GM18909 (cell line): Measurements from ENCODE around the gene ZNF214.
"Not testable (repeated sequence)": the region's sequence is repeated elsewhere in the genome, so short reads cannot be mapped to it uniquely, and the experiment has no call there.

Experiments used
- ATAC-seq: cut with Tn5 transposase; IDR thresholded peaks from one replicate; pipeline ENCODE4 v1.9.1; 2021; ENCODE audit warnings: mild to moderate bottlenecking; ENCODE audit not compliant: unreplicated experiment, poor library complexity

Gene ZNF214

DNA sequence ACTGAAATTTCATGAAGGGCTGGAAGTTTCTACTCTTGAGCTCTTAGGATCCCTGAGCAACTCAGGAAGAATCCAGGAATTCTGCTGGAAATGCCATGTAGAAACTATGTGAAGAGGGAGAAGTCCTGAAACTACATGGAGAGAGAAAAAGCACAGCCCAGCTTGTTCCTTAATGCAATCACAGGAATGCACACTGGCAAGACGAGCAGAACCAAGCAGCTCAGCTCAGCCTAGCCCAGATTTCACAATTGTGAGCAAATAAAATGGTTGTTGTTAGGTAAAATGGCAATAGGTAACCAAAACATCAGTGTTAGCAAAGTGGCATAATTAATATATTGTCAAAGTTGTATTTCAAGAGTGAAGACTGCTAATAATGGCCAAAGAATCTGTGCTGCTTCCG is 28.1 kb downstream of the ZNF214 start:
- ATAC-seq: no peak

DNA sequence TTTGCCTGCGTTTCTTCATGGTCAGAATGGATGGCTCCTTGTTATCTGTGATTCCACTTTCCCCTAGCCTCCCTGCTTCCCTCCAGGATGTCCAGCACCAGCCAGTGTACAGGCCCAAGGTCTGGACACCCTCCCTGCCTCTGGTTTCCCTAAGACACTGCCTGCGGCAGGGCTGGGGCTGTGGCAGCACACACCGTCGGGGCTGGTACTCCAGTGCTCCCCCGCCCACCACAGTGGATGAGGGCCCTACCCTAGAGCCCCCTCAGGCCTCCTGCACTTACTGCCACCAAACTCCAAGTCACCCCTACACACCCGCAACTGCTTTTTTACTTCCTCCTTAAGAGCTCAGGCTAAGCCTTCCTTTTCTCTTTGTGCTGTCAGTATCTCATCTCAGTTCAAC is 28.9 kb downstream of the ZNF214 start:
- ATAC-seq: no peak

DNA sequence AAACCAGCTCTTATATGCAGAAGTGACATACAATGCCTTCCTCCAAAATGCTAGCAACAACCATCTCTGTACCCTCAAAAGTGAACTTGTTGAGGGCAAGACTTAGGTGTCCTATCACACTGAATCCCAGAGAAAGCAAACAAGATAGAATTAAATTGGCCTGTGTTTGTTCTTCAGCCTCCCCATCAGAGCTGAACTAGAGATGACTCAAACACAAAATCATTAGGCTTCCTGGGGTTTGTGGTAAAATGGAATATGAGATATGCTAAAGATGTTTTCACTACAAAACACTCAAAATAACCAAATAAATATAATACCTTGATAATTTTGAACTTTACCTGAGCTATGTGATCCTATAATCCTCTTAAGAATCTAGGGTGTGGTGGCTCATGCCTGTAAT is 31.6 kb downstream of the ZNF214 start:
- ATAC-seq: no peak

DNA sequence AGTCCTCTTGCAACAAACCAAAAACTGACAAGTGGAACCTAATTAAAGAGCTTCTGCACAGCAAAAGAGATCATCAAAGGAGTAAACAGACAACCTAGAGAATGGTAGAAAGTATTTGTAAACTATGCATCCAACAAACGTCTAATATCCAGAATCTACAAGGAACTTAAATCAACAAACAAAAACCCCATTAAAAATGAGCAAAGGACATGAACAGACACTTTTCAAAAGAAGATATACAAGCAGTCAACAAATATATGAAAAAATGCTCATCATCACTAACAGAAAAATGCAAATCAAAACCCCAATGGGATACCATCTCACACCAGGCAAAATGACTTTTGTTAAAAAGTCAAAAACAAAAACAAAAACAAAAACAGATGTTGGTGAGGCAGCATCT is 33.7 kb downstream of the ZNF214 start:
- ATAC-seq: no peak

DNA sequence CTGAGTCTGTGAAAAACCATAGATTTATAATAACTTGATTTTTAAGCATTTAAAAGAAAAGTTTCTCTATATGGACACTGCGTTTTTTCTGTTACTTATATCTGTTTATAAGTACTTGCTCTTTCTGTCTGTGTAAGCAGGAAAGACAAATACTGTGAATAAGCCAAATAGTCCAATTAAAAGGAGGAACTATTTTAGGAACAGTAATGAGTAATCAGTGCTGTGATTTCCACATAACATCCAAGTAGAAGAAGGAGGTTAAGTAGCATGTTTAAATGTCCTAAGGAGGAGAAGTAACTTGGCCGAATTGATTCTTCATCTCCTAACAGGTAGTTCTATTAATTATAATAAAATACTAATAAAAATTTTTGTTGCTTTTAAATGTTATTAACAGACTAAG is 40.8 kb downstream of the ZNF214 start:
- ATAC-seq: no peak

DNA sequence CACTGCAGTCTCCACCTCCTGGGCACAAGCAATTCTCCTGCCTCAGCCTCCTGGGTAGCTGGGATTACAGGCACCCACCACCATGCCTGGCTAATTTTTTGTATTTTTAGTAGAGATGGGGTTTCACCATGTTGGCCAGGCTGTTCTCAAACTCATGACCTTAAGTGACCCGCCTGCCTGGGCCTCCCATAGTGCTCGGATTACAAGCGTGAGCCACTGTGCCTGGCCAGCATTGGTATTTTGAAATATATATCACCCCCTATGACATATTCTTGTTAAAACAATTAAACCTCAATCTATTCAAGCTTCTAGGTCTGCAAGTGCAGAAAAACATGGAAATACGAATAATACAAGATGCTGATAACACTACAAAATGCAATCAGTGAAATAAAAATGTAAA is 50.3 kb downstream of the ZNF214 start:
- ATAC-seq: not testable (repeated sequence)

DNA sequence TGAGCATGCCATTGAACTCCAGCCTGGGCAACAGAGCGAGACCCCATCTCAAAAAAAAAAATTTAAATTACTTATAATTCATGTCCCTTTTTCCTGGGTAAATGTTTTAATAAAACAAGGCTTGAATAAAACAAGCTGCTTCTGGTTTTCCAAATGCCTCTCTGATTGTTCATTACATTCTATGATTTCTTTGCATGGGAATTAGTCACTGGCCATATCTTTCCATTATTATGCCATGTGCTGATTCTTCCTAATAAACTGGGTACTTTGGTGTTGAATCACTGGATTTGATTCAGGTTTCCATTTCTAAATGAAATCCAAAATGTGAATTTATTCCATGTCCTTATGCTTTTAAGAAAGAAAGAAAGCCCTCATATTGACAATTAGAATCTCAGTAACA is 51.3 kb downstream of the ZNF214 start:
- ATAC-seq: no peak

DNA sequence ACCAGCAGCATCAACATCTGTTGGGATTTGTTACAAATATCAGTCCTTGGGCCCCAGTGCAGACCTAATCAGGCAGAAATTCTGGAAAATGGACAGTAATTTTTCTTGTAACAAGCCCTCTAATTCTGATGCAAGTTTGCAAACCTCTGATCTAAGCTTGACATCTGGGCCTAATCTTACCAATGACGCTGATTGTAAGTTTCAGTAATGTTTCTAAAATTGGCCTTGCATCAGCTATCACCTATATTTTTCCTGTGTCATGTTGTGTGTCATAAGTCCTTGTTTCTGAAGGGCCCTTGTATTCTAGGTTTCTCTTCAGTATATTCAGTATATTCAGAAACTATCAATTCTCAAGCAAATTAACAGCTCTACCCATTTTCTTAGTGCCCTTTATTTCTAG is 57.5 kb downstream of the ZNF214 start:
- peak; percentile 87 for ATAC-seq

DNA sequence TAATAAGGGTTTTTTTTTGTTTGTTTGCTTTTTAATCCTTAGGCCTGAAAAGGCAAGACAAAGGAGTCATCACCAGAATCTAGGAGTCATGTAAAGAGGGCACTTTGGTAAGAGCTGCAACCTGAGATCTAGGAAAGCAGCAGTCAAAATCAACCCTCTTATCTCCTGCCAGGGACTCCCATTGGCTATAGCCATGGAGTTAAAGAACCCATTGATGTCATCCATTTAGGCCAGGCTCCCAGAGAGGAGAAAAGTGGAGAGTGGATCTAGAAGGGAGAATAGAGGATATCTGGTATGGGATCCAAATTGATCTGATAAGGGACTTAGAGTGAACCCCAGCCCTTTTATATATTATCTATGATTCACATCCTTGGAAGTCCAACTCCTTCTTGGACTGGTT is 58.0 kb downstream of the ZNF214 start:
- no peak for ATAC-seq

DNA sequence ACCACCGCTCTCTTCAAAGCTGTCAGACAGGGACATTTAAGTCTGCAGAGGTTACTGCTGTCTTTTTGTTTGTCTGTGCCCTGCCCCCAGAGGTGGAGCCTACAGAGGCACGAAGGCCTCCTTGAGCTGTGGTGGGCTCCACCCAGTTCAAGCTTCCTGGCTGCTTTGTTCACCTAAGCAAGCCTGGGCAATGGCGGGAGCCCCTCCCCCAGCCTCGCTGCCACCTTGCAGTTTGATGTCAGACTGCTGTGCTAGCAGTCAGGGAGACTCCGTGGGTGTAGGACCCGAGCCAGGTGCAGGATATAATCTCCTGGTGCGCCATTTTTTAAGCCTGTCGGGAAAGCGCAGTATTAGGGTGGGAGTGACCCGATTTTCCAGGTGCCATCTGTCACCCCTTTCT is 65.9 kb downstream of the ZNF214 start:
- not testable (repeated sequence) for ATAC-seq
